Keratinocyte (primary cell): Measurements from ENCODE around the gene XIRP2. TPM values are rescaled to one million over a fixed set of nuclear protein-coding genes. Genes with fewer than 3 reads are reported as not detected.

Experiments used
- DNase-seq: peaks from one replicate; pipeline ENCODE4 v3.0.0-alpha.2; 2011; ENCODE audit warnings: low read depth, missing footprints, low spot score
- FAIRE-seq: peaks from 2 replicates; lab custom pipeline; 2011; peaks lifted over from hg19 to GRCh38; lab: Jason Lieb, UNC
- H2AFZ ChIP-seq: 2 replicates; pipeline ENCODE4 v1.6.0; 2012; ENCODE audit warnings: low read length, control low read depth, inconsistent platforms; ENCODE audit not compliant: control insufficient read depth
- H3K27ac ChIP-seq: 2 replicates; pipeline ENCODE4 v1.5.1; 2011; ENCODE audit warnings: low read length; ENCODE audit not compliant: control insufficient read depth, insufficient read depth
- H3K27me3 ChIP-seq: 3 replicates; pipeline ENCODE4 v1.6.0; 2011; ENCODE audit warnings: low read length; ENCODE audit not compliant: control insufficient read depth, insufficient read depth; ENCODE audit errors: extremely low read depth
- H3K36me3 ChIP-seq, 2 experiments: 2 replicates in 1 of 2; 3 replicates in 1 of 2; pipeline ENCODE4 v1.5.1; 2011; ENCODE audit warnings: low read length in 2 of 2, mild to moderate bottlenecking in 1 of 2; ENCODE audit not compliant: control insufficient read depth in 2 of 2, insufficient read depth in 2 of 2; ENCODE audit errors: extremely low read depth in 1 of 2
- H3K4me1 ChIP-seq: 3 replicates; pipeline ENCODE4 v1.5.1; 2011; ENCODE audit warnings: low read length; ENCODE audit not compliant: control insufficient read depth, insufficient read depth; ENCODE audit errors: extremely low read depth
- H3K4me2 ChIP-seq: 3 replicates; pipeline ENCODE4 v1.6.0; 2011; ENCODE audit warnings: low read depth, low read length; ENCODE audit not compliant: control insufficient read depth, insufficient read depth; ENCODE audit errors: extremely low read depth
- H3K4me3 ChIP-seq, 3 experiments: fragments of 200-600 bp in 1 of 3; sonication (generic) in 1 of 3; 2 replicates in 2 of 3; 3 replicates in 1 of 3; pipeline ENCODE4 v1.5.1; 2011 to 2016; ENCODE audit warnings: low read length in 3 of 3, mild to moderate bottlenecking in 3 of 3, control low read depth in 2 of 3, inconsistent platforms in 1 of 3, low read depth in 1 of 3, mixed read lengths in 1 of 3, mixed run types in 1 of 3, moderate library complexity in 1 of 3; ENCODE audit not compliant: control insufficient read depth in 2 of 3, insufficient read depth in 2 of 3; ENCODE audit errors: extremely low read depth in 1 of 3
- H3K79me2 ChIP-seq: 2 replicates; pipeline ENCODE4 v1.6.0; 2012; ENCODE audit warnings: low read length; ENCODE audit not compliant: control insufficient read depth, insufficient read depth
- H3K9ac ChIP-seq: 3 replicates; pipeline ENCODE4 v1.6.0; 2011; ENCODE audit warnings: low read length; ENCODE audit not compliant: control insufficient read depth, insufficient read depth; ENCODE audit errors: extremely low read depth
- H3K9me1 ChIP-seq: 3 replicates; pipeline ENCODE4 v1.6.0; 2011; ENCODE audit warnings: low read length; ENCODE audit not compliant: control insufficient read depth, insufficient read depth; ENCODE audit errors: extremely low read depth
- H3K9me3 ChIP-seq: 2 replicates; pipeline ENCODE4 v1.5.1; 2012; ENCODE audit warnings: low read depth, low read length; ENCODE audit not compliant: control insufficient read depth
- H4K20me1 ChIP-seq: 3 replicates; pipeline ENCODE4 v1.6.0; 2011; ENCODE audit warnings: low read length; ENCODE audit not compliant: control insufficient read depth, insufficient read depth; ENCODE audit errors: extremely low read depth
- EZH2 ChIP-seq: IDR thresholded peaks from one replicate; pipeline ENCODE4 v1.6.1; 2012; ENCODE audit warnings: inconsistent platforms, mild to moderate bottlenecking, low read length, moderate library complexity
- dilution Hi-C: fragments of 300-500 bp; cut with MboI; formaldehyde crosslinking; loops from one replicate; pipeline ENCODE4 v1.7.0; 2020; ENCODE audit warnings: low sequenced_read_pairs; ENCODE audit not compliant: extremely low pct_ligation_motif_present
- polyA plus RNA-seq, 5 experiments: library from polyadenylated mRNA; depleted of rRNA in 3 of 5; stranded (reverse) in 3 of 5; stranded (forward) in 1 of 5; unstranded in 1 of 5; fragments of >200 nt; gene quantifications; 1 replicate in 1 of 5; 2 replicates in 3 of 5; 3 replicates in 1 of 5; pipeline versions ENCODE4 v1.2.1 to v1.2.3, GENCODE V29; 2011 to 2012; ENCODE audit warnings: missing spikeins in 2 of 5, low read depth in 1 of 5, low replicate concordance in 1 of 5
- TF ChIP-seq, protein P1 (sequence below), 3 experiments: IDR thresholded peaks in 1 of 3; conservative IDR thresholded peaks in 1 of 3; optimal IDR thresholded peaks in 1 of 3; 2 replicates in 2 of 3; 3 replicates in 1 of 3; pipeline versions ENCODE3 to v1.5.1; 2011; ENCODE audit warnings: low read length in 3 of 3, mild to moderate bottlenecking in 3 of 3, moderate library complexity in 2 of 3, control low read depth in 1 of 3, inconsistent platforms in 1 of 3; ENCODE audit not compliant: insufficient read depth in 2 of 3; ENCODE audit errors: extremely low read depth in 1 of 3

The XIRP2 gene
- polyA plus RNA-seq, 1 donor (not counting 4 experiments of a cell fraction or from before 2014, with no cell fraction given), result 0.01 TPM

DNA sequence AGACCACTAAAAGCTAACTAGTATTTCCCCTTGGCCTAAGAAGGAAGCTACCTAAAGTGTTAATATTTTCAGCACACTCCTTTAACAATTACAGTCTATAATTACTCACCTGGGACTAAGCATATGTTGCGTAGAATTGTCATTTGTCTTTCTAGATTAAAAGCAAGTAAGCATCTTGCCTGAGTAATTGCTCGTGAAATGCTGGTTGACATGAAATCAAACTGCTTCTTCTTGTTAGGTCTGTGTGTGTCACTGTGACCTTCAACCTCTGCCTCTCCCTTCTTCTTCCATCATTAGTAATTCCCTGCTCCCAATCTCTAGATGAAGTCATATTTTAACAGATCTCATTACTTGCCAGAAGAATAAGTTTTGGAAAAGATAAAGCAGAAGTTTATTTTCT lies 212.2 kb downstream of the XIRP2 start:
- H3K9me3 ChIP-seq, result no peaks in the 10 kb centered on the region
- H3K4me2 ChIP-seq, result no peak overlapping the region
- dilution Hi-C loops, result no loop called here
- H3K9me1 ChIP-seq, result no peaks in the 10 kb centered on the region
- H3K27me3 ChIP-seq, result no peaks in the 10 kb centered on the region
- H4K20me1 ChIP-seq, result no peaks in the 10 kb centered on the region
- FAIRE-seq (no peak), DNase-seq (no peak)
- no peak overlapping the region for H3K27ac ChIP-seq
- H3K4me3 ChIP-seq, result no peak overlapping the region
- H2AFZ ChIP-seq, result no peak overlapping the region
- no peak overlapping the region for H3K9ac ChIP-seq
- H3K36me3 ChIP-seq, result no peaks in the 10 kb centered on the region
- no peak for TF ChIP-seq EZH2
- TF ChIP-seq, protein P1, sequence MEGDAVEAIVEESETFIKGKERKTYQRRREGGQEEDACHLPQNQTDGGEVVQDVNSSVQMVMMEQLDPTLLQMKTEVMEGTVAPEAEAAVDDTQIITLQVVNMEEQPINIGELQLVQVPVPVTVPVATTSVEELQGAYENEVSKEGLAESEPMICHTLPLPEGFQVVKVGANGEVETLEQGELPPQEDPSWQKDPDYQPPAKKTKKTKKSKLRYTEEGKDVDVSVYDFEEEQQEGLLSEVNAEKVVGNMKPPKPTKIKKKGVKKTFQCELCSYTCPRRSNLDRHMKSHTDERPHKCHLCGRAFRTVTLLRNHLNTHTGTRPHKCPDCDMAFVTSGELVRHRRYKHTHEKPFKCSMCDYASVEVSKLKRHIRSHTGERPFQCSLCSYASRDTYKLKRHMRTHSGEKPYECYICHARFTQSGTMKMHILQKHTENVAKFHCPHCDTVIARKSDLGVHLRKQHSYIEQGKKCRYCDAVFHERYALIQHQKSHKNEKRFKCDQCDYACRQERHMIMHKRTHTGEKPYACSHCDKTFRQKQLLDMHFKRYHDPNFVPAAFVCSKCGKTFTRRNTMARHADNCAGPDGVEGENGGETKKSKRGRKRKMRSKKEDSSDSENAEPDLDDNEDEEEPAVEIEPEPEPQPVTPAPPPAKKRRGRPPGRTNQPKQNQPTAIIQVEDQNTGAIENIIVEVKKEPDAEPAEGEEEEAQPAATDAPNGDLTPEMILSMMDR (optimal IDR thresholded peaks at IDR 0.05 in 1 of 3, IDR thresholded peaks at IDR 0.05 in 1 of 3, conservative IDR thresholded peaks at IDR 0.05 in 1 of 3; ENCODE audit: extremely low read depth in 1 of 3, insufficient read depth in 2 of 3, low read length in 3 of 3), result no peak
- no peaks in the 10 kb centered on the region for H3K4me1 ChIP-seq
- H3K79me2 ChIP-seq, result no peaks in the 10 kb centered on the region

DNA sequence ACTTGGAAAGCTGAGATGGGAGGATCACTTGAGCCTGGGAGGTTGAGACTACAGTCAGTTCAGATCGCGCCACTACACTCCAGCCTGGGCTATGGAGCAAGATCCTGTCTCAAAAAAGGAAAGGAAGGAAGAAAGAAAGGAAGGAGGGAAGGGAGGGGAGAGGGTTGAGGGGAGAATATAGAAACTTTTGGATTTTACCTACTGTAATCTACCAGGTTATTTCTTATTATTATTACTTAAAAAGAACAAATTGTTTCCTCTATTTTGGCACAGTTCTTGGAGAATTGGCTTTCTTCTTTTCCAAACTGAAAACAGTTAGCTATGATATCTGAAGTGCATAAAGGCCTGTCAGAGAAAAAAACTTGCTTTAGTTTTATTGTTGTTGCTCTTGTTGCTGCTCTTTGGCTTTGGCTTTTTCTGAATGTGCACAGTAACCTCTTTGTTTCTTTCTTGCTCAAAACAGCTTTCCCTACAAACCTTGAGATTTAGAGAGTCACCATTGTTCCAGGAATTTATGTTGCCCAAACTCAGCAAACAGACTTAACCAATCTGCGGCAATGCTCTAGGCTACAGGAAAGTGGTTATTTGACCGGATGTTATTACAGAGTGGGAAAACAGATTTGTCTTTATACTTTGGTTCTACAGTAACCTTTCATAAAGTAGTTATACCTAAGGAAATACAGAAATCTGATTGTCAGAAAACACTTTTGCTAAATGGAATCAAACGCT lies 214.9 kb downstream of the XIRP2 start:
- no peak for FAIRE-seq
- H3K9me3 ChIP-seq, result no peaks in the 10 kb centered on the region

More for the DNA sequence above, 214.9 kb downstream of the XIRP2 start:
- no peaks in the 10 kb centered on the region for H3K4me1 ChIP-seq
- DNase-seq, result no peak
- no peaks in the 10 kb centered on the region for H4K20me1 ChIP-seq
- no peak overlapping the region for H3K4me3 ChIP-seq
- TF ChIP-seq EZH2, result no peak
- TF ChIP-seq, protein P1 (optimal IDR thresholded peaks at IDR 0.05 in 1 of 3, IDR thresholded peaks at IDR 0.05 in 1 of 3, conservative IDR thresholded peaks at IDR 0.05 in 1 of 3; ENCODE audit: extremely low read depth in 1 of 3, insufficient read depth in 2 of 3, low read length in 3 of 3), result no peak
- no peak overlapping the region for H3K9ac ChIP-seq
- H3K27ac ChIP-seq, result no peak overlapping the region
- no peaks in the 10 kb centered on the region for H3K27me3 ChIP-seq
- H3K36me3 ChIP-seq, result no peaks in the 10 kb centered on the region
- H2AFZ ChIP-seq, result no peak overlapping the region
- dilution Hi-C loops, result no loop called here
- H3K9me1 ChIP-seq, result no peaks in the 10 kb centered on the region
- no peaks in the 10 kb centered on the region for H3K79me2 ChIP-seq
- H3K4me2 ChIP-seq, result no peak overlapping the region
